ENCODE measurements around the gene XPR1.

XPR1 gene

GRCh38 chr1:180598333-180598974 is 33.4 kb upstream of the XPR1 start:
- H3F3A ChIP-seq (ENCODE audit: control insufficient read depth, insufficient read depth), result no peaks in the 10 kb centered on the region
- H4K20me1 ChIP-seq (ENCODE audit: control insufficient read depth, insufficient read depth, low read depth, low read length), result no peaks in the 10 kb centered on the region
- no peaks in the 10 kb centered on the region for H3K9me3 ChIP-seq (ENCODE audit: control insufficient read depth, insufficient read depth, low read length)
- no peak overlapping the region for H3K4me3 ChIP-seq (ENCODE audit: low read length)
- H3K79me2 ChIP-seq (ENCODE audit: control insufficient read depth, low read length), result no peaks in the 10 kb centered on the region
- no peaks in the 10 kb centered on the region for H3K4me1 ChIP-seq (ENCODE audit: control insufficient read depth, low read length)
- H3K9me2 ChIP-seq (replicated peaks; ENCODE audit: control insufficient read depth, low read length), result no peaks in the 10 kb centered on the region
- H3K27me3 ChIP-seq (ENCODE audit: control insufficient read depth, low read length), result peaks cover 4% of the 10 kb centered on the region; the same call in 1 of the 2 replicates
- no peaks in the 10 kb centered on the region for H3K36me3 ChIP-seq (ENCODE audit: control insufficient read depth, low read length)
- H3K27ac ChIP-seq (ENCODE audit: low read depth, low read length), result no peak overlapping the region
- TF ChIP-seq EZH2phosphoT487 (IDR thresholded peaks at IDR 0.05; ENCODE audit: borderline replicate concordance, low read length) (no peak), CTCF (IDR thresholded peaks at IDR 0.05; ENCODE audit: low read depth, low read length, poor library complexity, severe bottlenecking) (no peak)
- H3K4me2 ChIP-seq (ENCODE audit: low read length), result no peak overlapping the region

- no peaks in the 10 kb centered on the region for H3K4me1 ChIP-seq (ENCODE audit: control insufficient read depth, low read length)
- TF ChIP-seq CTCF (IDR thresholded peaks at IDR 0.05; ENCODE audit: low read depth, low read length, poor library complexity, severe bottlenecking), result no peak
- no peak for TF ChIP-seq EZH2phosphoT487 (IDR thresholded peaks at IDR 0.05; ENCODE audit: borderline replicate concordance, low read length)
- no peak overlapping the region for H3K4me2 ChIP-seq (ENCODE audit: low read length)
- no peaks in the 10 kb centered on the region for H3F3A ChIP-seq (ENCODE audit: control insufficient read depth, insufficient read depth)
- no peaks in the 10 kb centered on the region for H3K36me3 ChIP-seq (ENCODE audit: control insufficient read depth, low read length)
- H3K9me3 ChIP-seq (ENCODE audit: control insufficient read depth, insufficient read depth, low read length), result no peaks in the 10 kb centered on the region
- no peak overlapping the region for H3K27ac ChIP-seq (ENCODE audit: low read depth, low read length)
- H3K27me3 ChIP-seq (ENCODE audit: control insufficient read depth, low read length), result peaks cover 4% of the 10 kb centered on the region; the same call in 1 of the 2 replicates
- H4K20me1 ChIP-seq (ENCODE audit: control insufficient read depth, insufficient read depth, low read depth, low read length), result no peaks in the 10 kb centered on the region
- H3K4me3 ChIP-seq (ENCODE audit: low read length), result no peak overlapping the region
- no peaks in the 10 kb centered on the region for H3K79me2 ChIP-seq (ENCODE audit: control insufficient read depth, low read length)
- no peaks in the 10 kb centered on the region for H3K9me2 ChIP-seq (replicated peaks; ENCODE audit: control insufficient read depth, low read length)
Measured at GRCh38 chr1:180600343-180600742, 31.5 kb upstream of the XPR1 start.

- no peaks in the 10 kb centered on the region for H3K4me1 ChIP-seq (ENCODE audit: control insufficient read depth, low read length)
- H3K27ac ChIP-seq (ENCODE audit: low read depth, low read length), result no peak overlapping the region
- H4K20me1 ChIP-seq (ENCODE audit: control insufficient read depth, insufficient read depth, low read depth, low read length), result no peaks in the 10 kb centered on the region
Measured at GRCh38 chr1:180601512-180601911, 30.3 kb upstream of the XPR1 start.

More at GRCh38 chr1:180601512-180601911, 30.3 kb upstream of the XPR1 start:
- H3K9me3 ChIP-seq (ENCODE audit: control insufficient read depth, insufficient read depth, low read length), result no peaks in the 10 kb centered on the region
- no peaks in the 10 kb centered on the region for H3F3A ChIP-seq (ENCODE audit: control insufficient read depth, insufficient read depth)
- TF ChIP-seq EZH2phosphoT487 (IDR thresholded peaks at IDR 0.05; ENCODE audit: borderline replicate concordance, low read length), result no peak
- TF ChIP-seq CTCF (IDR thresholded peaks at IDR 0.05; ENCODE audit: low read depth, low read length, poor library complexity, severe bottlenecking), result no peak
- H3K9me2 ChIP-seq (replicated peaks; ENCODE audit: control insufficient read depth, low read length), result no peaks in the 10 kb centered on the region
- no peaks in the 10 kb centered on the region for H3K36me3 ChIP-seq (ENCODE audit: control insufficient read depth, low read length)
- no peak overlapping the region for H3K4me3 ChIP-seq (ENCODE audit: low read length)
- no peak overlapping the region for H3K4me2 ChIP-seq (ENCODE audit: low read length)
- H3K79me2 ChIP-seq (ENCODE audit: control insufficient read depth, low read length), result no peaks in the 10 kb centered on the region
- peaks cover 4% of the 10 kb centered on the region; the same call in 1 of the 2 replicates for H3K27me3 ChIP-seq (ENCODE audit: control insufficient read depth, low read length)

All from DOHH2 (cell line).